GM13976 (cell line): ENCODE data around the gene SPEM3.

Source experiments
- DNase-seq: peaks from one replicate; pipeline ENCODE4 v3.0.0; 2012; ENCODE audit warnings: low spot score
- in situ Hi-C: fragments of 300-500 bp; cut with MboI; formaldehyde crosslinking; loops from one replicate; pipeline ENCODE4 v1.12.0; 2022; ENCODE audit warnings: low sequenced_read_pairs, mixed read lengths, inconsistent platforms; ENCODE audit not compliant: unreplicated experiment
- TF ChIP-seq, protein P1 (sequence below): IDR thresholded peaks from 2 replicates; pipeline ENCODE4 v1.5.1; 2012; ENCODE audit warnings: borderline replicate concordance, mild to moderate bottlenecking; ENCODE audit not compliant: insufficient read depth; ENCODE audit errors: extremely low read depth, missing control alignments, control extremely low read depth

The SPEM3 gene

GRCh38 chr17:7445619-7445968, 16.9 kb downstream of the SPEM3 start:
- DNase-seq, result peak; percentile 66
- in situ Hi-C loops, result no loop called here
- TF ChIP-seq, protein P1, sequence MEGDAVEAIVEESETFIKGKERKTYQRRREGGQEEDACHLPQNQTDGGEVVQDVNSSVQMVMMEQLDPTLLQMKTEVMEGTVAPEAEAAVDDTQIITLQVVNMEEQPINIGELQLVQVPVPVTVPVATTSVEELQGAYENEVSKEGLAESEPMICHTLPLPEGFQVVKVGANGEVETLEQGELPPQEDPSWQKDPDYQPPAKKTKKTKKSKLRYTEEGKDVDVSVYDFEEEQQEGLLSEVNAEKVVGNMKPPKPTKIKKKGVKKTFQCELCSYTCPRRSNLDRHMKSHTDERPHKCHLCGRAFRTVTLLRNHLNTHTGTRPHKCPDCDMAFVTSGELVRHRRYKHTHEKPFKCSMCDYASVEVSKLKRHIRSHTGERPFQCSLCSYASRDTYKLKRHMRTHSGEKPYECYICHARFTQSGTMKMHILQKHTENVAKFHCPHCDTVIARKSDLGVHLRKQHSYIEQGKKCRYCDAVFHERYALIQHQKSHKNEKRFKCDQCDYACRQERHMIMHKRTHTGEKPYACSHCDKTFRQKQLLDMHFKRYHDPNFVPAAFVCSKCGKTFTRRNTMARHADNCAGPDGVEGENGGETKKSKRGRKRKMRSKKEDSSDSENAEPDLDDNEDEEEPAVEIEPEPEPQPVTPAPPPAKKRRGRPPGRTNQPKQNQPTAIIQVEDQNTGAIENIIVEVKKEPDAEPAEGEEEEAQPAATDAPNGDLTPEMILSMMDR, result no peak

DNA sequence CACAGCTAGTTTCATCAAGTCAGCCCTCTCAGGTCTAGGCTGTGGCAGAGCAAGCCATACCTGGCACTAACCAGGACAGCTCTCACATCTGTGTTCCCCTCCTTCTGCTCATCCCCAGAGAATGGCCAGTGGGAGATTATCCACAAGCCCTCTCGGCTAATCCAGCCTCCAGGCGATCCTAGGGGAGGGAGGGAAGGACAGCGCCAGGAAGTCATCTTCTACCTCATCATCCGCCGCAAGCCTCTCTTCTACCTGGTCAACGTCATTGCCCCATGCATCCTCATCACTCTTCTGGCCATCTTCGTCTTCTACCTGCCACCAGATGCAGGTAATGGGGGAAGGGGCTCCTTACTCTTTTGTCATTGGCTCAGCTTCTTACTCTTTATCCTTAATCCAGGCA, 19.8 kb downstream of the SPEM3 start:
- TF ChIP-seq, protein P1, result no peak
- DNase-seq, result no peak
- in situ Hi-C loops, result no loop called here

- TF ChIP-seq, protein P1, result no peak
- in situ Hi-C loops, result no loop called here
Observed at GRCh38 chr17:7459961-7460545, 31.4 kb downstream of the SPEM3 start.

DNA sequence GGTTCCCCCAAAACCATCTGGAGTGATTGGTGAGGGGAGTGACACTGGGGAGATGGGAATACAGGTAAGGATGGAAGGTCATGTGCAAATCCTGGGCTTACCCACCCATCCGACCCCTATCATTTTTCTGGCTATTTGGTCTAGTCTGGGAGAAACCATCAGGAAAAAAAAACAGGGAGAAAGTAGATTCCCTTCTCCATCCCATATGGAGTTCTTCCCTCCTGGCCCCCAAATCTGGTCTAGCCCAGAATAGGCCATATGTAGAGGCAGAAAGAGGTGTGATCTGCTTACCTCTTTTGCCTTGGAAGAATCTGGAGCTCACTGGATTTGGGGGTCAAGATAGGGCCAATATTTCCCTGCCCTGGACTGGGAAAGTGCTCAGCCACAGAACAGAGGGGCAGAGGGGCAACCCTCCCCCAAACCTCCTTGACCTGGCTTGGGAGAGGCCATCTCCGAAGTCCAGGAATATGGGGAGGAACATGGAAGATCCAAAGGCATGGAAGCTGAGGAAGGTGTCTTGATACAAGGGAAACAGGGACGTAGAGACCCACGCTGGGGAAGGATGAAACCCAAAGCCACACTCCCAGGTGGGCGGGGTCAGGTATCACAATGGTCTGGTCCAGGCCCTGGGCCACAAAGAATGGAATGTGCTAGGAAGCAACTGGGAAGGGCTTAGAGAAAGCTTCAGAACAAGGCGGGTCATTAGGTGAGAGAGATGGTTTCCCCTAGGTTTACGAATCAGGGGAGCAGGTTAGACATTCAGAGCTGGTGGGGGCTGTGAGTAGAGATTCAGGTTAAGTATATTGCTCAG, 32.4 kb downstream of the SPEM3 start:
- in situ Hi-C loops, result no loop called here

More at GRCh38 chr17:7459961-7460545, 31.4 kb downstream of the SPEM3 start:
- no peak for DNase-seq

GRCh38 chr17:7462474-7463371, 34.1 kb downstream of the SPEM3 start:
- no peak for DNase-seq
- TF ChIP-seq, protein P1, result no peak
- in situ Hi-C loops, result no loop called here

More for the DNA sequence above, 32.4 kb downstream of the SPEM3 start:
- TF ChIP-seq, protein P1, result no peak
- DNase-seq, result no peak

DNA sequence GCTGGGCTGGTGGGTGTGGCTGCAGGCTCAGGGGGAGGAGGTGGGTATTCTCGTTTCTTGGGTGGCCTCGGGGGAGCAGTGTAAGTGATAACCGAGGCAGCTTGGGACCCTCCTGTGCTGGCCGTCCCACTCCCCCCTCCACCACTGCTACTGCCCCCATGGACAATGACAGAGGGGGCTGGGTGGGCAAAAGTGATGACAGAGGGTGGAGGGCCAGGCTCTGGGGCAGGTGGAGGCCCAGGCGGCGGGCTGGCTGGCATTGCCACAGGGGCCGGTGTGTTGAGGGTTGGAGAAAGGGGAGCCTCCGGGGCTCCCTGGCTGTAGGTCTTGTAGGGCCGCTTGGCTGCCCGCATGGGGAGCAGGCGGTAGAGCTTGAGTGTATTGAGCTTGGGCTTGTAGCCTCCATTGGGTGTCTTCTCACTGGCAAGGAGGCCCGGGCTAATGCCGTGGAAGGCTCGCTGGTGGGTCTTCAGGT, 34.8 kb downstream of the SPEM3 start:
- TF ChIP-seq, protein P1, result no peak
- in situ Hi-C loops, result no loop called here
- no peak for DNase-seq
